Measurements from ENCODE around the gene TOMM40. TPM values are rescaled to one million over a fixed set of nuclear protein-coding genes. Genes with fewer than 3 reads are reported as not detected.

Gene TOMM40
- total RNA-seq, 1 experiment from 2014 or later, result 180 TPM

GRCh38 chr19:44907613-44908012 lies 16.6 kb downstream of the TOMM40 start:
- no peak overlapping the region for H3K9ac ChIP-seq (ENCODE audit: extremely low read depth, insufficient read length, low read length)
- no peak overlapping the region for H3K27ac Mint-ChIP-seq

More at GRCh38 chr19:44907613-44908012, 16.6 kb downstream of the TOMM40 start:
- no peak overlapping the region for H2AK5ac ChIP-seq (ENCODE audit: insufficient read length, low read length)
- no peaks in the 10 kb centered on the region for H4K20me1 ChIP-seq (ENCODE audit: control insufficient read depth, insufficient read depth, insufficient read length)
- H3K56ac ChIP-seq (ENCODE audit: insufficient read length, low read depth, low read length), result no peak overlapping the region
- H3K23ac ChIP-seq (ENCODE audit: insufficient read length, low read depth, low read length), result no peak overlapping the region
- no peaks in the 10 kb centered on the region for H3K9me3 ChIP-seq (ENCODE audit: control insufficient read depth, low read depth, low read length)
- H2BK15ac ChIP-seq (ENCODE audit: low read depth, low read length), result no peak overlapping the region
- no peak overlapping the region for H4K5ac ChIP-seq (ENCODE audit: insufficient read length, low read depth, low read length)
- no peak for TF ChIP-seq CTCF (conservative IDR thresholded peaks at IDR 0.05)
- H4K8ac ChIP-seq (replicated peaks; ENCODE audit: insufficient read length, low read depth, low read length), result no peak overlapping the region
- Mint-ChIP-seq H3K4me1 (peaks cover 22 to 45% of the 10 kb centered on the region in 2 experiments), H3K36me3 (ENCODE audit: insufficient read depth in 1 of 3, low read depth in 3 of 3) (peaks cover 11 to 40% (median 32%) of the 10 kb centered on the region in 3 experiments; a peak in 6 of 7 replicates), H3K27me3 (ENCODE audit: low read depth) (no peaks in the 10 kb centered on the region), H3K9me3 (no peaks in the 10 kb centered on the region), H3K4me3 (peak overlapping the region in 1 of 2 experiments; percentile 40; a peak in 1 of 5 replicates)
- no peak overlapping the region for H3K27ac ChIP-seq (ENCODE audit: insufficient read length, low read depth, low read length)
- H3K79me1 ChIP-seq (ENCODE audit: insufficient read depth, low read depth, low read length, poor library complexity, severe bottlenecking), result no peaks in the 10 kb centered on the region
- no peak overlapping the region for H3K18ac ChIP-seq (ENCODE audit: insufficient read length, low read depth, low read length)
- H2AFZ ChIP-seq (ENCODE audit: low read length), result no peak overlapping the region
- no peaks in the 10 kb centered on the region; the same call in 1 of the 2 replicates for H3K79me2 ChIP-seq (ENCODE audit: insufficient read depth, low read length)
- no peaks in the 10 kb centered on the region for H3K23me2 ChIP-seq (ENCODE audit: insufficient read length, low read depth, low read length, poor library complexity, severe bottlenecking)
- H4K91ac ChIP-seq (ENCODE audit: insufficient read length, low read depth, low read length), result no peak overlapping the region
- H3K27me3 ChIP-seq (ENCODE audit: insufficient read depth, low read length), result no peaks in the 10 kb centered on the region
- no peak overlapping the region for H3K4ac ChIP-seq (ENCODE audit: low read depth, low read length)
- no CpG with 5 or more reads among the region's 12 CpGs for WGBS (ENCODE audit: extremely low coverage, insufficient read length, low lambda C conversion rate)
- no peak overlapping the region for H2BK20ac ChIP-seq (ENCODE audit: low read depth, low read length, poor library complexity, severe bottlenecking)
- H3K4me1 ChIP-seq (ENCODE audit: insufficient read depth, low read length), result no peaks in the 10 kb centered on the region
- no peak overlapping the region for H3K14ac ChIP-seq (ENCODE audit: insufficient read depth, low read length)
- H3T11ph ChIP-seq (ENCODE audit: low read length), result no peak overlapping the region
- no peak overlapping the region for H3K4me2 ChIP-seq (ENCODE audit: insufficient read depth, insufficient read length, low read length)
- no peak for DNase-seq
- no peak overlapping the region for H2BK5ac ChIP-seq (ENCODE audit: insufficient read length, low read length)
- H2BK120ac ChIP-seq (ENCODE audit: low read depth, low read length, poor library complexity, severe bottlenecking), result no peak overlapping the region
- no peak overlapping the region for H2BK12ac ChIP-seq (ENCODE audit: insufficient read length, low read depth, low read length)
